Measurements from ENCODE around the gene DDAH1. TPM values are rescaled to one million over a fixed set of nuclear protein-coding genes. Genes with fewer than 3 reads are reported as not detected.

The DDAH1 gene
- total RNA-seq, 4 donors from 2014 or later, result 8.3 to 21.1 (median 13.3) TPM

DNA sequence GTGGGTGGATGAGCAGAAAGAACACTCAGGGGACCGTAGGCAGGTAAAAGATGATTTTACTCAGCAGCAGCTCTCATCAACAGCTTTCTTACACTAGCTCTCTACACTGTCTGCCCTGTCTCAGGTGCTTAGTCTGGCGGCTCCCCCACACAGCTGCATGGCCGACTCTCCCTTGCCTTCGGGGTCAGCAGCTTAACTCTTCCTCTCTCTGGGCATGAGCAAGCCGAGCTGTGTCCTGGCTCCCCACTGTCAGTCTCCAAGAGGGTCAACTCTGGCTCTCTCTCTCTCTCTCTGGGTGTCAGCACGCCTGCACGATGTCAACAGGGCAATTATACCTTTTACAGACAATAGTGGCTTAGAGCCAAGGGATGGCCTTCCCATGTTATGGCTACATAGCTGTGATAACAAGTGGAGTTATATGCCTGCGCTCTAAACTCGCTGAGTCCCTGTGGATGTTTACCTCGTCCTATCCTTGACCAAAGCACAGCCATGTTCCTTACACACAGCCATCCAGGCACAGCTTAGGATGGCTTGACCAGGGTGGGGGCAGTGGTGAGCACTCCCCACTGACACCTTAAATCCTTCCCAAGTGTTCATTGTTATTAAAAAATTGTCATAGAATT is 185.4 kb downstream of the DDAH1 start:
- no peak for DNase-seq (ENCODE audit: low spot score in 2 of 2)
- no peak overlapping the region for H3K4me3 ChIP-seq (ENCODE audit: low read depth, poor library complexity, severe bottlenecking)
- WGBS, 2 donors, result 76 to 89% methylated on average over 10 of the region's 10 CpGs

DNA sequence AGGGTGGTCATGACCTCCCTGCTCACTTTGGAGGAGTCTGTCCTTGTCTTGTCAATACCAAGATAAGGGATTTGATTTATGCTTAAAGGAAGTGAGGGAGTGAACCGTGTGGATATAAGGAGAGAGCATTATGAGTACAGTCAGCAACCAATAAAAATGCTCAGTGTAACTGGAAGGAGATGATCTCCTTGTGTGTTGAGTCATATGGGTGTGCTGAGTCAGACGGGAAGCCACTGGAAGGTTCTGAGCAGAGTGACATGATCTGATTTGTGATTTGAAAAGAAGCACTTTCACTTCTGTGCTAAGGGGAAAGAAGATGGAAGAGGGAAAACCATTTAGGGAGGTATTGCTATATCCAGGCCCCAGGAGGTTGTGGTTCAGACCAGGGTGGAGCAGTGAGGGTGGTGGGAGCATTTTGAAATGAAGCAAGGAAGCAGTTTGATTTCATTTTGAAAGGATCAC is 186.1 kb downstream of the DDAH1 start:
- H3K4me3 ChIP-seq (ENCODE audit: low read depth, poor library complexity, severe bottlenecking), result no peak overlapping the region
- TF ChIP-seq, protein P1, sequence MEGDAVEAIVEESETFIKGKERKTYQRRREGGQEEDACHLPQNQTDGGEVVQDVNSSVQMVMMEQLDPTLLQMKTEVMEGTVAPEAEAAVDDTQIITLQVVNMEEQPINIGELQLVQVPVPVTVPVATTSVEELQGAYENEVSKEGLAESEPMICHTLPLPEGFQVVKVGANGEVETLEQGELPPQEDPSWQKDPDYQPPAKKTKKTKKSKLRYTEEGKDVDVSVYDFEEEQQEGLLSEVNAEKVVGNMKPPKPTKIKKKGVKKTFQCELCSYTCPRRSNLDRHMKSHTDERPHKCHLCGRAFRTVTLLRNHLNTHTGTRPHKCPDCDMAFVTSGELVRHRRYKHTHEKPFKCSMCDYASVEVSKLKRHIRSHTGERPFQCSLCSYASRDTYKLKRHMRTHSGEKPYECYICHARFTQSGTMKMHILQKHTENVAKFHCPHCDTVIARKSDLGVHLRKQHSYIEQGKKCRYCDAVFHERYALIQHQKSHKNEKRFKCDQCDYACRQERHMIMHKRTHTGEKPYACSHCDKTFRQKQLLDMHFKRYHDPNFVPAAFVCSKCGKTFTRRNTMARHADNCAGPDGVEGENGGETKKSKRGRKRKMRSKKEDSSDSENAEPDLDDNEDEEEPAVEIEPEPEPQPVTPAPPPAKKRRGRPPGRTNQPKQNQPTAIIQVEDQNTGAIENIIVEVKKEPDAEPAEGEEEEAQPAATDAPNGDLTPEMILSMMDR (IDR thresholded peaks at IDR 0.05), result no peak
- no peak for TF ChIP-seq POLR2A (IDR thresholded peaks at IDR 0.05)
- intact Hi-C loops (cut with DNase I; ENCODE audit: low total_unique reads), result no loop called here
- peak in 1 of 2 donors; percentile 73 for DNase-seq (ENCODE audit: low spot score in 2 of 2)
- 4 to 11% methylated on average over 2 of the region's 2 CpGs for WGBS, 2 donors

More for the DNA sequence above, 185.4 kb downstream of the DDAH1 start:
- intact Hi-C loops (cut with DNase I; ENCODE audit: low total_unique reads), result no loop called here
- TF ChIP-seq, protein P1 (IDR thresholded peaks at IDR 0.05), result no peak
- no peak for TF ChIP-seq POLR2A (IDR thresholded peaks at IDR 0.05)

DNA sequence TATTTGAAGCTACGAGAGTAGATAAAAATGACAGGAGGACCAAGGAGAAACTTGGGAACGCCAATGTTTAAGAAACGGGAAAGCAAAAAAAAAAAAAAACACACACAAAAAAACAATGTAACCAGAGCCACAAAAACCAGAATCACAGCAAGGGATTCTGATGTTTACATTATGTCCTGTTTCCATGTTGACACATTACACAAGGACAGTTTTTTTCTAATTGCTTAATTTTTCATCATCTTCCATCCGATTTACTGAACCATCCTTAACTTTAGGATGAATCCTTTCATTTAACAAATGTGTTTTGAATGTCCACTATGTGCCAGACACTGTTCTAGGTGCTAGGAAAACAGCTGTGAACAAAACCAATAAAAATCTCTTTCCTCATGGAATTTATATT is 187.2 kb downstream of the DDAH1 start:
- WGBS, 2 donors, result 90 to 91% methylated on average over 4 of the region's 4 CpGs
- DNase-seq (ENCODE audit: low spot score in 2 of 2), result no peak
- TF ChIP-seq, protein P1 (IDR thresholded peaks at IDR 0.05), result no peak
- no peak for TF ChIP-seq POLR2A (IDR thresholded peaks at IDR 0.05)
- no peak overlapping the region for H3K4me3 ChIP-seq (ENCODE audit: low read depth, poor library complexity, severe bottlenecking)
- intact Hi-C loops (cut with DNase I; ENCODE audit: low total_unique reads), result no loop called here

DNA sequence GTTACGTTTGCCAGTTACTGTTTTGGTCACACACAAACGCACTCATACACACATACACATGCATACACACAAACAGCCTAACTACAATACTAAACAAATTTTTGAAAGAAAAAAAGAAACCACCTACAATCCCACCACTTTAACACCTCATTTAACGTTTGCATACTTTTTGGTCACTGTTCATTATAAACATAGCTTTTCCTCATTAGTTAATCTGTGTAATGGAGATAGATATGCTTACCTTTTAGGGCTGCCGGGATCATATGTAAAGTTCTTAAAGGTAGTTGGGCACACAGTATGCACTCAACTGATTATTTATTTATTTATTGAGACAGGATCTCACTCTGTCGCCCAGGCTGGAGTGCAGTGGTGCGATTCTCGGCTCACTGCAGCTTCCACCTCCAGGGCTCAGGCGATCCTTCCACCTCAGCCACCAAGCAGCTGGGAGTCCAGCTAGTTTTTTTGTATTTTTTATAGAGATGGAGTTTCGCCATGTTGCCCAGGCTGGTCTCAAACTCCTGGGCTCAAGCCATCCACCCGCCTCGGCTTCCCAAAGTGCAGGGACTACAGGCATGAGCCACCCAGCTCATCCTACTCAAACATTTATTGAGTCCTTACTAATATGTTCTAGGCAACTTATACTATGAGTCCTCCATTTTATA is 187.8 kb downstream of the DDAH1 start:
- WGBS, 2 donors, result 58 to 62% methylated on average over 11 of the region's 11 CpGs
- intact Hi-C loops (cut with DNase I; ENCODE audit: low total_unique reads), result no loop called here
- no peak for DNase-seq (ENCODE audit: low spot score in 2 of 2)
- peak overlapping the region; percentile 17 for H3K4me3 ChIP-seq (ENCODE audit: low read depth, poor library complexity, severe bottlenecking)
- no peak for TF ChIP-seq POLR2A (IDR thresholded peaks at IDR 0.05)
- TF ChIP-seq, protein P1 (IDR thresholded peaks at IDR 0.05), result no peak

DNA sequence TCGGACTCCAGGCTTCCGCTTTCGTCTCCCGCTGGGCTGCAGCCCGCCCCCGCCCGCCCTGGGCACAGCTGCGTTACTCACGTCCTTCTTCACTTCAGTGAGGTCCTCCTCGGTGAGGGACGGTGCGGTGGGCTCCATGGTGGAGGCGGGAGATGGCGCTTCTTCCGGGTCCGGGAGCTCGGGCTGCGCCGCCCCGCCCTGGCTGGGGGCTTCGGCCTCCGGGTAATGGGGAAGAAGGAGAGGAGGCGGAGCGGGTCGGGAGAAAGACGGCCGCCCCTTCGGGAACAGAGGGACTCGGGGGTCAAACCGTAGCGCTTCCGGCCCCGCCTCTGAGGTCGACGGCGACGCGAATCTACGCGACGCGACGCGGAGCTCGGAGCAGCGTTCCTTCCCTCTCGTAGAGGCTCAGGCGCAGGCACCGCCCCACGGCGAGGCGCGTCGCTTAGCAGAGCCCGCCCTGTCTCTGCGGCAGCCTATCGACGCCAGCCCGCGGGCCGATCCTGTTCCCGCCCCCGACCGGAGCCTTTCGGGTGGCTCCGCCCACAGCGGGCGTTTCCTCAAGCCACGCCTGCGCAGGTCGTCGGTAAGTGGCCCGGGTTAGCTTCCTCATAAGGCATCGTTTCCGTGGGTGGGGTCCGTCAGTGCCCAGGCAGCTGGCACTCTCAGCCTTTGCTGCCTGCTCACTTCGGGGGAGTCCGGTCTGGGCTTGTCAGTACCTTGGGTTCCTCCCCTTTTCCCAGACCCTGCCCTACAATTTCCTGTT is 188.6 kb downstream of the DDAH1 start, which contains the start of gene BCL10:
Gene BCL10 (minus strand): TSS at position 418 of the 763 bp plus-strand sequence. CDS start 280 bp downstream, at position 138.
- 0 to 1% methylated on average over 61 to 73 of the region's 78 CpGs for WGBS, 2 donors
- peak in 1 of 2 donors; percentile 72 for TF ChIP-seq POLR2A (IDR thresholded peaks at IDR 0.05)
- TF ChIP-seq, protein P1 (IDR thresholded peaks at IDR 0.05), result no peak
- peak; percentile 98 to 100 for DNase-seq (ENCODE audit: low spot score in 2 of 2)
- intact Hi-C loops (cut with DNase I; ENCODE audit: low total_unique reads), result no loop called here
- H3K4me3 ChIP-seq (ENCODE audit: low read depth, poor library complexity, severe bottlenecking), result peak within 1 kb of the TSS; percentile 94
